ENCODE measurements around the gene EP300.
"Not testable (repeated sequence)": the region's sequence is repeated elsewhere in the genome, so short reads cannot be mapped to it uniquely, and the experiment has no call there.

The EP300 gene

DNA sequence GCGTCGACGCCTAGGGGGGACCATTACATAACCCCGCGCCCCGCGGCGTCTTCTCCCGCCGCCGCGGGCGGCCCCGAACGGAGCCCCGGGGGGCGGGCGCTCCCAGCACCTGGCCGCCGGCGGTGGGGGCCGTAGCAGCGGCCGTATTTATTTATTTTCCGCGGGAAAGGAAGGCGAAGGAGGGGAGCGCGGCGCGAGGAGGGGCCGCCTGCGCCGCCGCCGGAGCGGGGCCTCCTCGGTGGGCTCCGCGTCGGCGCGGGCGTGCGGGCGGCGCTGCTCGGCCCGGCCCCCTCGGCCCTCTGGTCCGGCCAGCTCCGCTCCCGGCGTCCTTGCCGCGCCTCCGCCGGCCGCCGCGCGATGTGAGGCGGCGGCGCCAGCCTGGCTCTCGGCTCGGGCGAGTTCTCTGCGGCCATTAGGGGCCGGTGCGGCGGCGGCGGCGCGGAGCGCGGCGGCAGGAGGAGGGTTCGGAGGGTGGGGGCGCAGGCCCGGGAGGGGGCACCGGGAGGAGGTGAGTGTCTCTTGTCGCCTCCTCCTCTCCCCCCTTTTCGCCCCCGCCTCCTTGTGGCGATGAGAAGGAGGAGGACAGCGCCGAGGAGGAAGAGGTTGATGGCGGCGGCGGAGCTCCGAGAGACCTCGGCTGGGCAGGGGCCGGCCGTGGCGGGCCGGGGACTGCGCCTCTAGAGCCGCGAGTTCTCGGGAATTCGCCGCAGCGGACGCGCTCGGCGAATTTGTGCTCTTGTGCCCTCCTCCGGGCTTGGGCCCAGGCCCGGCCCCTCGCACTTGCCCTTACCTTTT, at the start of gene EP300:
Gene EP300, plus strand, starts transcription at position 570 of the 795 bp plus-strand sequence. CDS start 413 bp downstream, outside the sequence.
- DNase-seq: peak; percentile 16

- DNase-seq: no peak
Observed at GRCh38 chr22:41043722-41044121, 48.7 kb upstream of the EP300 start.

- DNase-seq: not testable (repeated sequence)
Observed at GRCh38 chr22:41045575-41045974, 46.8 kb upstream of the EP300 start.

- DNase-seq: no peak
Observed at GRCh38 chr22:41047801-41048211, 44.6 kb upstream of the EP300 start.

- DNase-seq: not testable (repeated sequence)
Observed at GRCh38 chr22:41048345-41048744, 44.0 kb upstream of the EP300 start.

DNA sequence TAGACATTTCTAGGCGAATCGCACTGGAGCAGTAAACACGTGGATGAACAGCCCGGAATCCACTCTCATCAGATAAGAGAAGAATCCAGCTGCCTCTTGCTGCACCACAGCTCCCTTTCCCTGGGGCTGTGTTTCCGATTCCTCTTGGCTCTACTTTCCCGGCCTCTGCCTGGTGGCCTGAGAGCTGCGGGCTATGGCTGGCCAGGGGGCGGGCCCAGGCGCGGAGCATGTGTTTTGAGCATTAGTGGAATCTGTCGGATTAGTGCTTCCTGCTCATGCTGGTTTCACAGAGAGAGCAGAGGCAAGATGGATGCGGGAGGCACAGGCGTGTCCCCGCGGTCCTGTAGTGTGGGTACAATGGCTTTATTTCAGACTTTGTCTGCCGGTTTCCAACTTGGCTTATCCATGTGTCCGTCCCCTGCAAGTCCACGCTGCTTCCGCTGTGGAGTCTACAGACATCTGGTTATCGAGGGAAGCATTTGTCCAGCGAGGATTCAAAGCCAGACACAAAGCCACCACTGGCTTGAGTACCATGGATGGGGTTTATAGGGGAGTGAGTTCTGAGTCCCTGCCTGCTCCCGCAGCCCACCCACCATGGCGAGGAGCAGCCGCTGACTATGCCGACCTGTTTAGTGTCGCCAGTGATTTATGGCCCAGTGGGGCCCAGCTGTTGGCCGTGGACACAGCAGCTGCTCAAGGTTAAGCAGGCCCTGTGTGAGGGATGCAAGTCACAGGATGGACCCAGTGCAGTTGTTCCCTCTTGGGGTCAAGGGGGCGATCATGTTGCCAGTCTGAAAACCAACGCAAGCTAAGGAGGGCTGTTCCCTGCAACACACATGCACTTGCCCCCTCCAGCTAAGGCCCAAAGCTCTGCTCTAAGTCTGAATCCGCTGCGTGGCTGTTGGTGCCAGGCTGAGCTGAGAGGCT, 43.3 kb upstream of the EP300 start:
- DNase-seq: no peak

DNA sequence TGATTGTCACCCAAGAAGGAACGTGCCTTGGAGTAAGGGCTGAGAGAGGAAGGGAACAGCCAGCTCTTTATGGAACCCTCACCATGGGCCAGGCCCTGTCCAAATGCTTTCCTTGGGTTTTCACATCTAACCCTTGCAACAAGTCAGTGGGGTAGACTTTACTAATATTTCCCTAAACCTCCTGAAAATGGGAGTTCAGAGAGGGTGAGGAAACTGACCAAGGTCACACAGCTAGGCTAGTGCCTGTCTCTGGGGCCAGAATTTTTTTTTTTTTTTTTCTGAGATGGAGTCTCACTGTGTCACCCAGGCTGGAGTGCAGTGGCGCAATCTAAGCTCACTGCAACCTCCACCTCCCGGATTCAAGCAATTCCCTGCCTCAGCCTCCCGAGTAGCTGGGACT, 42.6 kb upstream of the EP300 start:
- not testable (repeated sequence) for DNase-seq

GRCh38 chr22:41050883-41051282, 41.5 kb upstream of the EP300 start:
- DNase-seq: no peak

DNA sequence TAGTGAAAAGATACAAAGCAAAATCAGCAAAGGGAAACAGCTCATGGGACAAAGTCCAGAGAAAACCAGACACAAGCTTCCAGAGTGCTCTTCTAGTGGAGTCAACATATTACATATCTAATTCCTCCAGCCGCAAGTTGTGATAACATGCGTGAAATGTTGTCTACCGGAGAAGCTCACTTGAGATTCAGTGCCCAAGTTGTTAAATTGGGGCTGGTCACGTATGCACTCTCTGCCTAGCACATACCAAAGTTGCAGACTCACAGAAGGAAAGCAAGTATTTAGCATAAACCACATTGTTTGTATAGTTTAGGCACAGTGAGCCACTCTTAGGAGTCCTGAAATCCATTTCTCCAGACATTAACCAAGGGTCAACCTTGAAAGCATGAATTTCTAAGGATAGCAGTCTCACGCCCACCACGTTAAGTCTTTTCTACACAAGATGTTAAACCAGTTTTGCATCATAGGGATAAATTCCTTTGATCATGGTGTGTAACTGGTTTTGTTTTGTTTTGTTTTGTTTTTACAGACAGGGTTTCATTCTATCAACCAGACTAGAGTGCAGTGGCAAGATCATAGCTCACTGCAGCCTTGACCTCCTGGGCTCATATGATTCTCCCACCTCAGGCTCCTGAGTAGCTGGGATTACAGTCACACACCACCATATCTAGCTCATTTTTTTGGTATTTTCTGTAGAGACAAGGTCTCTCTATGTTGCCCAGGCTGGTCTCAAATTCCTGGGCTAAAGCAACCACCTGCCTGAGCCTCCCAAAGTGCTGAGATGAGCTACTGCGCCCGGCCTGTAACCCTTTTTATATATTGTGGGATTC, 39.5 kb upstream of the EP300 start:
- no peak for DNase-seq

DNA sequence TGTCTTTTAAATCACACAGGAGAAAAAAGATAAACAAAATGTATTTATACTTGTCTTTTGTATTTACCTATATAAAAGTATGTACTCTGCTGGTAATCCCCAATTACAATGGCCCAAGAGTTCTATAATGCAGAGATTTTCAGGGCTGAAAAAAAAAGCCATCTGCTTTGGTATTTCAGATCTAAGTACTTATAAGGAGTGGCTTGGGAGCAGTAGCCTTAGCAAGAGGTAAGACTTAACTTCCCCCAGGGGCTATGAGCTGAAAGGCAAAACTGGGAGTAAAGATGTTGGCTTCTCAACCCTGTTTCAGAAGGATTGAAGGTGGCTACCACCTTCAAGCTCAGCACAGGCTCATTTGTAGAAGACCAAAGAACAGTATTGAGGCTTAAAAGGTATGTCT, 35.3 kb upstream of the EP300 start:
- no peak for DNase-seq

GRCh38 chr22:41062146-41062545, 30.2 kb upstream of the EP300 start:
- no peak for DNase-seq

DNA sequence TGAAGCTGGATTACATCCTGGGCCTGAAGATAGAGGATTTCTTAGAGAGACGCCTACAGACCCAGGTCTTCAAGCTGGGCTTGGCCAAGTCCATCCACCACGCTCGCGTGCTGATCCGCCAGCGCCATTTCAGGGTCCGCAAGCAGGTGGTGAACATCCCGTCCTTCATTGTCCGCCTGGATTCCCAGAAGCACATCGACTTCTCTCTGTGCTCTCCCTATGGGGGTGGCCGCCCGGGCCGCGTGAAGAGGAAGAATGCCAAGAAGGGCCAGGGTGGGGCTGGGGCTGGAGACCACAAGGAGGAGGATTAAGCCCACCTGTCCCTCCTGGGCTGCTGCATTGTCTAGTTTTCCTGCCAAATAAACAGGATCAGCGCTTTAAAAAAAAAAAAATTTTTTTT, 28.1 kb upstream of the EP300 start:
- not testable (repeated sequence) for DNase-seq

GRCh38 chr22:41066341-41066740, 26.1 kb upstream of the EP300 start:
- DNase-seq: not testable (repeated sequence)

DNA sequence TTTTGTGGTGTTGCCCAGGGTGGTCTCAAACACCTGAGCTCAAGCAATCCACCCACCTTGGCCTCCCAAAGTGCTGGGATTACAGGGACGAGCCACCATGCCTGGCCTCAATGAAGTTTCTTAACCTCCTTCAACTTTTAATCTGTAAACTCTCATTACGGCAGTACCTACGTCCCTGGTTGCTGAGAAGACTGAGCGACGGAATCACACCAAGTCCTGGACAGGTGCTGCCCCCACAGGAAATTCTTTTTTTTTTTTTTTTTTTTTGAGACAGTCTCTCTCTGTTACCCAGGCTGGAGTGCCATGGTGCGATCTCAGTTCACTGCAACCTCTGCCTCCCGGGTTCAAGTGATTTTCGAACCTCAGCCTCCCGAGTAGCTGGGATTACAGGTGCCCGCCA, 24.4 kb upstream of the EP300 start:
- not testable (repeated sequence) for DNase-seq

DNA sequence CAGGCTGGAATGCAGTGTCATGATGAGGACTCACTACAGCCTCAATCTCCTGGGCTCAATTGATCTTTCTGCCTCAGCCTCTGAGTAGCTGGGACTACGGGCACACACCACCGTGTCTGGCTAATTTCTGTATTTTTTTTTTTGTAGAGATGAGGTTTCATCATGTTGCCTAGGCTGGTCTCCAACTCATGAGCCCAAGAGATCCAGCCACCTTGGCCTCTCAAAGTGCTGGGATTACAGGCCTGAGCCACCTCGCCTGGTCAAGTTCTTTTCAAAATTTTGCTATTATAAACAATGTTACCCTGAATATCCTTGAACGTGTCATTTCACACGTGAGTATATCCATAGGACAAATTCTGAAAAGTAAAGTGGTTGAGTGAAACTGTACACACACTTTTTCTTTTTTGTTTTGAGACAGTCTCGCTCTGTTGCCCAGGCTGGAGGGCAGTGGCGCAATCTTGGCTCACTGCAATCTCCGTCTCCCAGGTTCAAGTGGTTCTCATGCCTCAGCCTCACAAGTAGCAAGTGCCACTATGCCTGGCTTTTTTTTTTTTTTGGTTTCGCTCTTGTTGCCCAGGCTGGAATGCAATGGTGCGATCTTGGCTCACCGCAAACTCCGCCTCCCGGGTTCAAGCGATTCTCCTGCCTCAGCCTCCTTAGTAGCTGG, 21.6 kb upstream of the EP300 start:
- no peak for DNase-seq

GRCh38 chr22:41074061-41074460, 18.3 kb upstream of the EP300 start:
- DNase-seq: no peak

GRCh38 chr22:41074466-41074865, 17.9 kb upstream of the EP300 start:
- no peak for DNase-seq

- no peak for DNase-seq
Observed at GRCh38 chr22:41074941-41075710, 17.3 kb upstream of the EP300 start.

DNA sequence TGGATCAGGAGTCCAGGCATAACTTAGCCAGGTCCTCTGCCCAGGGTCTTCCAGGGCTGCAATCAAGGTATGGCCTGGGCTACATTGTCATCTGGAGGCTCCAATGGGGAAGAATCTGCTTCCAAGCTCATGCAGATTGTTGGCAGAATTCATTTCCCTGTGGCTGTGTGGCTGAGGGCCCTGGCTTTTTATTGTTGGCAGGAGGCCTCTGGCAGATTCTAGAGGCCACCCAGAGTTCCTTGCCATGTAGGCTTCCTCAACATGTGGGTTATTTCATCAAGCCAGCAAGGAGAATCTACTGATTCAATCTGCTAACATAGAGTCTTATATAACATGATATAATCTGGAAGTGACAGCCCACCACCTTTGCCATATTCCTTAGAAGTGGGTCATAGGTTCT, 16.4 kb upstream of the EP300 start:
- DNase-seq: no peak

- no peak for DNase-seq
Observed at GRCh38 chr22:41076857-41077256, 15.5 kb upstream of the EP300 start.

DNA sequence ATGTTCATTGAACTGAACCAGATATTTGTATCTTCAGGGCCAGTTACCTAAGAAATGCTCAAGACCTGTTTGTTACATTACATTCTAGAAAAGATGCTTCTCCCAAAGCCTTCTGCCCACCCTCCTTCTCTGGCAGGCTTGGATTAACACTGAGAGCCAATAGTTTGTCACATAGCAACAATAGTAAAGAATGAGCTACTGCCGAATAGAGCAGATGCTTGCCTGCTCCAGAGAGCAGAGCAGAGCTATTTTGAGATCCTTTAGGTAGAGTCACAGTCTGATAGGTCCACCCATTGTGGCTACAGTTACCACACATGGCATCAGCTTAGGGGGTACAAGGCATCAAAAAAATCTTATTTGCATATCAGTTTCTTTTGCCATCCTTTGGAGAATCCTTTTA, 13.5 kb upstream of the EP300 start:
- DNase-seq: no peak

DNA sequence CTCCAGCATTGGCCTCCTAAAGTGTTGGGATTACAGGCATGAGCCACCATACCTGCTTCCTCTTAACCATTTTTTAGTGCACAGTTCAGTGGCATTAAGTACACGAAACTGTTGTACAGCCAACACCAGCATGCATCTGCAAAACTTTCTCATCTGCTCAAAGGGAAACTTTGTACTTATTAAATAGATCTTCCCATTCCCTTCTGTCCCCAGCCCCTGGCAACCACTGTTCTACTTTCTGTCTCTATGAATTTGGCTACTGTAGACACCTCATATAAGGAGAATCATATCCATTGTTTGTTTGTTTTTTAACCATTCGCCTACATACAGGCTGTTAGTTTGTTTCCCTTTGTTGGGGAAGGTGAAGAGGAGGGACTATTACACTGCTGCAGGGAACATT, 6.5 kb upstream of the EP300 start:
- DNase-seq: no peak
